GM12801 (cell line): ENCODE data around the gene CEP350.

Source experiments
- CTCF ChIP-seq: IDR thresholded peaks from one replicate; pipeline ENCODE4 v1.5.1; 2011; ENCODE audit warnings: control low read depth; ENCODE audit not compliant: insufficient read length; ENCODE audit errors: extremely low read depth

Gene CEP350

GRCh38 chr1:179984101-179984500 lies 29.5 kb downstream of the CEP350 start:
- TF ChIP-seq CTCF: no peak

GRCh38 chr1:179984942-179985341 lies 30.3 kb downstream of the CEP350 start:
- no peak for TF ChIP-seq CTCF

GRCh38 chr1:179990847-179991246 lies 36.2 kb downstream of the CEP350 start:
- TF ChIP-seq CTCF: no peak

- TF ChIP-seq CTCF: no peak
Observed at GRCh38 chr1:179995576-179995975, 41.0 kb downstream of the CEP350 start.

GRCh38 chr1:179996099-179996498 lies 41.5 kb downstream of the CEP350 start:
- no peak for TF ChIP-seq CTCF

- no peak for TF ChIP-seq CTCF
Observed at GRCh38 chr1:180000575-180000974, 46.0 kb downstream of the CEP350 start.

GRCh38 chr1:180002437-180002836 lies 47.8 kb downstream of the CEP350 start:
- TF ChIP-seq CTCF: no peak
